AG10803 (cell line): ENCODE results near the gene CD2.

Experiments used
- DNase-seq: peaks from one replicate; pipeline ENCODE4 v3.0.0; 2010; ENCODE audit warnings: low read depth
- H3K4me3 ChIP-seq: 2 replicates; pipeline ENCODE4 v1.5.1; 2011; ENCODE audit warnings: mild to moderate bottlenecking, low read length, control low read depth
- TF ChIP-seq, protein P1 (sequence below): conservative IDR thresholded peaks from 2 replicates; pipeline ENCODE4 v1.5.1; 2011; ENCODE audit warnings: mild to moderate bottlenecking, low read length, control low read depth, inconsistent platforms

The CD2 gene

DNA sequence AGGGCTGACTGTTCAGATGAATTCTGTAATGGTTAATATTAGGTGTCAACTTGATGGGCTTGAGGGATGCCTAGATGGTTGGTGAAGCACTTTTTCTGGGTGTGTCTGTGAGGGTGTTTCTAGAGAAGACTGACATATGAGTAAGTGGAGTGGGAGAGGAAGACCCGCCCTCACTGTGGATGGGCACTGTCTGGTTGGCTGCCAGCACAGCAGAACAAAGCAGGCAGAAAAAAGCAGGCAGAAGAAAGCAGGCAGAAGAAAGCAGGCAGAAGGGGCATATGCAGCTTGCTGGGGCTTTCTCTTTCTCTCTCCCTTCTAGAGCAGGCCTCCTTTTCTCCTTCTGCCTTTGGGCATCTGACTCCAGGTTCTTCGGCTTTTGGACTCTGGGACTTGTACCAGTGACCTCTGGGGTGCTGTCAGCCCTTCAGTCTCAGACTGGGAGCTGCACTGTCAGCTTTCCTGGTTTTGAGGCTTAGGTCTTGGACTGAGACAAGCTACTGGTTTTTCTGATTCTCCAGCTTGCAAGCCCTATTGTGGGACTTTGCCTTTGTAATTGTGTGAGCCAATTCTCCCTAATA lies 42.9 kb upstream of the CD2 start:
- TF ChIP-seq, protein P1, sequence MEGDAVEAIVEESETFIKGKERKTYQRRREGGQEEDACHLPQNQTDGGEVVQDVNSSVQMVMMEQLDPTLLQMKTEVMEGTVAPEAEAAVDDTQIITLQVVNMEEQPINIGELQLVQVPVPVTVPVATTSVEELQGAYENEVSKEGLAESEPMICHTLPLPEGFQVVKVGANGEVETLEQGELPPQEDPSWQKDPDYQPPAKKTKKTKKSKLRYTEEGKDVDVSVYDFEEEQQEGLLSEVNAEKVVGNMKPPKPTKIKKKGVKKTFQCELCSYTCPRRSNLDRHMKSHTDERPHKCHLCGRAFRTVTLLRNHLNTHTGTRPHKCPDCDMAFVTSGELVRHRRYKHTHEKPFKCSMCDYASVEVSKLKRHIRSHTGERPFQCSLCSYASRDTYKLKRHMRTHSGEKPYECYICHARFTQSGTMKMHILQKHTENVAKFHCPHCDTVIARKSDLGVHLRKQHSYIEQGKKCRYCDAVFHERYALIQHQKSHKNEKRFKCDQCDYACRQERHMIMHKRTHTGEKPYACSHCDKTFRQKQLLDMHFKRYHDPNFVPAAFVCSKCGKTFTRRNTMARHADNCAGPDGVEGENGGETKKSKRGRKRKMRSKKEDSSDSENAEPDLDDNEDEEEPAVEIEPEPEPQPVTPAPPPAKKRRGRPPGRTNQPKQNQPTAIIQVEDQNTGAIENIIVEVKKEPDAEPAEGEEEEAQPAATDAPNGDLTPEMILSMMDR: no peak
- DNase-seq: no peak
- no peak overlapping the region for H3K4me3 ChIP-seq

DNA sequence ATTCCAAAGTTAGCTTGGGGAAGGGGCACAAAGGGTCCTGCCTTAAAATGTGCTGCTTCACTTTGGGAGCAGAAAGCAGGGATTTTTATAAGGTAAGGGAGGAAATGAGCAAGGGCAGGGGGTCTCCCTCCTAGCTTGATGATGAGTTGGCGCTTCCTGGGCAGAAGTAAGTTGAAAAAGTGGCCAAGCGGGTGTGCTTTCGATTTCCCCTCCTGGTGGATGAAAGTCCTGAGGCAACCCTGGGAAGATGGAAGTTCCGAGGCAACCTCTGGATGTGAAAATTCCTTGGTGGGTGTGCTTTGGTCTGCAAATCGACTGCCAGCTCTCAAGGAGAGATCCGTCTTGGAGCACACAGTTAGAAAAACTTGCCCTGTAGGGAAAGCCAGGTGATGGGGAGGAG lies 41.7 kb upstream of the CD2 start:
- TF ChIP-seq, protein P1: no peak
- no peak for DNase-seq
- no peak overlapping the region for H3K4me3 ChIP-seq

DNA sequence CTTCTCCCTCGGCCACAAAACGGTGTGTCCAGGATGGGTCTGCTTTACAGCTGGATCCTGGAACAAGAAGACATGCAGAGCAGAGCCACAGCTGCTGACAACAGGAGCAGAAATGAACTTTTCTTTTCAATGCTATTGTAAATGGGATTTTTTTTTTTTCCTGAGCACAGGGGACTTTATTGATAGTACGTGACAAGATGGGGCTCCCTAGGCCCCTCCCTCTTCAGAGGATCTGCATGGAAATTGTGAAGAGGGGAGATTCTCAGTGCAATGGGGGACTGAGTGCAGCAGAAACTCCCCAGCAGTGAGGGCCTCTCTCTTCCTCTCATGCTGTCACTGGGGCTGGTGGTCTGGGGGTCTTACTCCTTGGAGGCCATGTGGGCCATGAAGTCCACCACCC lies 40.8 kb upstream of the CD2 start:
- no peak for DNase-seq
- TF ChIP-seq, protein P1: no peak
- no peak overlapping the region for H3K4me3 ChIP-seq

DNA sequence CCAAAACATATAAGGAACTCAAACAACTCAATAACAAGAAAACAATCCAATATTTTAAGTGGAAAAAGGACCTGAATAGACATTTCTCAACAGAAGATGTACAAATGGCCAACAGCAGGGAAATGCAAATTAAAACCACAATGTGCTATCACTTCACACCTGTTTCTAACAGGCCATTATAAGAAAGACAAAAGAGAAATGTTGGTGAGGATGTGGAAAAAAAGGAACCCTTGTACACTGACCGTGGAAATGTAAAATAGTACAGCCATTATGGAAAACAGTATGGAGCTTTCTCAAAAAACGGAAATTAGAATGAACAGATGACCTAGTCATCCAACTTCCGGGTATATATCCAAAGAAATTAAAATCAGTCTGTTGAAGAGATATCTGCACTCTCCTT lies 37.8 kb upstream of the CD2 start:
- no peak for DNase-seq
- TF ChIP-seq, protein P1: no peak
- no peak overlapping the region for H3K4me3 ChIP-seq

DNA sequence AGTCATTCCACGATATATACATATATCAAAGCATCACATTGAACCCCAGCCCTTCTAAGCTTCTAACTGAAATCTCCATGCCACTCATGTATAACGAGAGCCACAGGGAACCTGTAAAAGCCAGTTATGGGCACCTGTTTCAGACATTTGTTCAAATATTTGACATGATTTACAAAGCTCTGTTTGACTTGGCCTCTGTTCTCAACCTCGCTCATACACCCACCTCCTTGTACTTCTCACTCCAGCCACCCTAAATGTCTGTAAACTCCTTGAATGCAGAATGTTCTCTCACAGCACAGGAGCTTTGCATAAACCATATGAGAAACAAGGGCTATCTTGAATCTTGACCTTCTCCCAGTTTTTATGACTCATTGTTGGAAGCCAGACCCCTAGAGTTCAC lies 36.9 kb upstream of the CD2 start:
- no peak overlapping the region for H3K4me3 ChIP-seq
- TF ChIP-seq, protein P1: no peak
- DNase-seq: no peak

DNA sequence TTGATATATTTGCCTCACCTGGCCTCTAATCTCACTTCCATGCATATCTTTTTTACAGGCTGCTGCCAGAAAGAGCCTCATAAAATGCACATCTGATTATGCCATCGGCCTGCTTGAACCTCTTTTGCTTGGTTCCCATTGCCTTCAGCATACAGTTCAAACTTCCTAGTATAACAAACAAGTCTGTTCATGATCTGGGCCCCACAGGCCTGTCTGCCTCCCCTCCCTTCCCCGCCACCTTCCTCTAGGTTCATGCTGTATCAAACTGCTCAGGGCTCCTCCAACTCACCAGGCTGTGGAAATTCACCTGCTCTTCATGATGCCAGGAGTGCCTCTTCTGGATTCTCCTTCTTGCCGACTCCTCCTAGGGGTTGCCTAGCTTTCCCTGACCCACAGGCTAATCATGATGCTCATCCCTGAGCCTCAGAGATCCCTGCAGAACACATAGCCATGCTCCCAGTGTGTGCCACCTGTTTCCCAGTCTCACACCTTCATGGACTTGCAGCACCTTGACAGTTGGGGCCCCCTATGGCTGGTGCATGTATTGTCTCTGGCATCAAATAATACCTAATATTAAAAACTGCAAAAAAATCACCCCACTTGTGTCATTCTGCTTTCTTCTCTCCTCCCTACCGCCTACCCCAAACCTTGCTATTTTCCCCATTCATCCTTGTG lies 33.7 kb upstream of the CD2 start:
- TF ChIP-seq, protein P1: no peak
- DNase-seq: no peak
- no peak overlapping the region for H3K4me3 ChIP-seq

DNA sequence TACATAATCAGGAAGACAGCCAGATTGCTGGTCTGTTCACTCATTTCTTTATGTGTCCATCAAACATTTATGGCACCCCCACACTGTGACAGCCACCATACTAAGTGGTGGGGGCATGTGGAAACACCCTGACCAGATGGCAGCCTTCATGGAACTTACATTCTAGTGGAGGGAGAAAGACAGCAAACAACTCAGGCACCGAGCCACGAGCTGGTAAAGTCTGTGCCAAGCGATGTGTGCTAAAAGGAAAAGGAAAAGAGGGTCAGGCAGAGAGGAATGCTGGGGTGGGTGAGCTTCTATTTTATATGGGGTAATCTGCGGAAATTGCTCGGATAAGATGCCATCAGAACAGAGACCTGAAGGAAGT lies 33.2 kb upstream of the CD2 start:
- TF ChIP-seq, protein P1: no peak
- H3K4me3 ChIP-seq: no peak overlapping the region
- no peak for DNase-seq
